NCI-H2107 treated with DMSO at 0.1 percent for 48 hours (cell line): ENCODE data around the gene KRTAP1-1.
"Not testable (repeated sequence)": the region's sequence is repeated elsewhere in the genome, so short reads cannot be mapped to it uniquely, and the experiment has no call there.

Experiments used
- DNase-seq: peaks from one replicate; lab custom pipeline; 2025; ENCODE audit not compliant: unreplicated experiment; lab: John Stamatoyannopoulos, UW

The KRTAP1-1 gene

GRCh38 chr17:41040783-41041571 lies at the start of gene KRTAP1-1:
TSS of gene KRTAP1-1 (minus strand) at chr17:41041450. CDS start at chr17:41041397, 53 bp downstream.
- DNase-seq = peak; percentile 30

GRCh38 chr17:41088760-41089352 lies 47.6 kb upstream of the KRTAP1-1 start:
- DNase-seq = not testable (repeated sequence)

- not testable (repeated sequence) for DNase-seq
Observed at GRCh38 chr17:41084100-41084856, 43.0 kb upstream of the KRTAP1-1 start, which contains the start of gene KRTAP4-7. TSS of gene KRTAP4-7 (plus strand) at chr17:41084150. CDS start at chr17:41084207, 57 bp downstream.

GRCh38 chr17:41083427-41083826 lies 42.2 kb upstream of the KRTAP1-1 start:
- DNase-seq = not testable (repeated sequence)

GRCh38 chr17:41082626-41083025 lies 41.4 kb upstream of the KRTAP1-1 start:
- no peak for DNase-seq

GRCh38 chr17:41076788-41077187 lies 35.5 kb upstream of the KRTAP1-1 start:
- no peak for DNase-seq

GRCh38 chr17:41073676-41074075 lies 32.4 kb upstream of the KRTAP1-1 start:
- DNase-seq = no peak

- no peak for DNase-seq
Observed at GRCh38 chr17:41071606-41072360, 30.5 kb upstream of the KRTAP1-1 start.

GRCh38 chr17:41069031-41069430 lies 27.8 kb upstream of the KRTAP1-1 start:
- no peak for DNase-seq

- DNase-seq = no peak
Observed at GRCh38 chr17:41067281-41067680, 26.0 kb upstream of the KRTAP1-1 start.

GRCh38 chr17:41065829-41066624 lies 24.8 kb upstream of the KRTAP1-1 start, which contains the start of gene KRTAP2-4:
TSS of gene KRTAP2-4 (minus strand) at chr17:41065879. CDS start at chr17:41065845, 34 bp downstream.
- no peak for DNase-seq

- not testable (repeated sequence) for DNase-seq
Observed at GRCh38 chr17:41065016-41065689, 23.9 kb upstream of the KRTAP1-1 start.

GRCh38 chr17:41064301-41064700 lies 23.1 kb upstream of the KRTAP1-1 start:
- DNase-seq = no peak

- no peak for DNase-seq
Observed at GRCh38 chr17:41063449-41063848, 22.2 kb upstream of the KRTAP1-1 start.

- no peak for DNase-seq
Observed at GRCh38 chr17:41061964-41062363, 20.7 kb upstream of the KRTAP1-1 start.

- no peak for DNase-seq
Observed at GRCh38 chr17:41060052-41060604, 18.9 kb upstream of the KRTAP1-1 start, which contains the start of gene KRTAP2-3. TSS of gene KRTAP2-3 (minus strand) at chr17:41060114. CDS start at chr17:41060050, 64 bp downstream.

GRCh38 chr17:41059276-41060051 lies 18.2 kb upstream of the KRTAP1-1 start:
- not testable (repeated sequence) for DNase-seq

GRCh38 chr17:41058741-41059140 lies 17.5 kb upstream of the KRTAP1-1 start:
- no peak for DNase-seq
